GM12878 (cell line): ENCODE results near the gene RAD51. TPM values are rescaled to one million over a fixed set of nuclear protein-coding genes. Genes with fewer than 3 reads are reported as not detected.

Source experiments
- ATF7 ChIP-seq: fragments of 450-650 bp; IDR thresholded peaks from 2 replicates; pipeline ENCODE4 v1.6.1; 2016; ENCODE audit warnings: low read depth, mild to moderate bottlenecking
- BACH1 ChIP-seq: fragments of 450-650 bp; IDR thresholded peaks from 2 replicates; pipeline ENCODE4 v1.6.1; 2017; ENCODE audit warnings: mild to moderate bottlenecking, borderline replicate concordance
- BRCA1 ChIP-seq: IDR thresholded peaks from 2 replicates; pipeline ENCODE4 v1.6.1; 2011; ENCODE audit warnings: low read depth, low read length, improper control_type of control experiment
- CBFB ChIP-seq: IDR thresholded peaks from 2 replicates; pipeline ENCODE4 v1.6.1; 2016; ENCODE audit warnings: antibody characterized with exemption, low read depth
- CREB1 ChIP-seq: IDR thresholded peaks from 2 replicates; pipeline ENCODE4 v1.6.1; 2012; ENCODE audit warnings: low read depth, mild to moderate bottlenecking, inconsistent platforms
- DPF2 ChIP-seq: fragments of 450-650 bp; IDR thresholded peaks from 2 replicates; pipeline ENCODE4 v1.6.1; 2017; ENCODE audit warnings: mild to moderate bottlenecking
- EED ChIP-seq: sonication (generic); IDR thresholded peaks from 2 replicates; pipeline ENCODE4 v1.6.1; 2016; ENCODE audit warnings: antibody characterized with exemption, low read depth
- FOS ChIP-seq: IDR thresholded peaks from 3 replicates; pipeline ENCODE4 v1.6.1; 2011; ENCODE audit warnings: borderline replicate concordance; ENCODE audit not compliant: insufficient read length; ENCODE audit errors: extremely low read depth
- FOXK2 ChIP-seq: fragments of 450-650 bp; IDR thresholded peaks from 2 replicates; pipeline ENCODE4 v1.6.1; 2017; ENCODE audit warnings: mild to moderate bottlenecking, moderate library complexity
- GABPA ChIP-seq: IDR thresholded peaks from 2 replicates; pipeline ENCODE4 v1.6.1; 2014; ENCODE audit warnings: antibody characterized with exemption, low read depth, mild to moderate bottlenecking, inconsistent platforms
- IKZF1 ChIP-seq: fragments of 450-650 bp; conservative IDR thresholded peaks from 2 replicates; pipeline ENCODE4 v1.6.1; 2017; ENCODE audit warnings: antibody characterized with exemption, mild to moderate bottlenecking
- JUNB ChIP-seq: IDR thresholded peaks from 2 replicates; pipeline ENCODE4 v1.6.1; 2016; ENCODE audit warnings: antibody characterized with exemption, mild to moderate bottlenecking
- KDM1A ChIP-seq: fragments of 200-600 bp; sonication (generic); IDR thresholded peaks from 2 replicates; pipeline ENCODE4 v1.6.1; 2016; ENCODE audit warnings: borderline replicate concordance
- MYB ChIP-seq: fragments of 150-350 bp; IDR thresholded peaks from 2 replicates; pipeline ENCODE4 v1.6.1; 2014; ENCODE audit warnings: mild to moderate bottlenecking, low read depth, low read length, borderline replicate concordance
- NBN ChIP-seq: fragments of 450-650 bp; IDR thresholded peaks from 2 replicates; pipeline ENCODE4 v1.6.1; 2016
- NFIC ChIP-seq: IDR thresholded peaks from 2 replicates; pipeline ENCODE4 v1.6.1; 2012; ENCODE audit warnings: low read depth, mild to moderate bottlenecking, inconsistent platforms, low read length, moderate library complexity
- NFYB ChIP-seq: IDR thresholded peaks from 2 replicates; pipeline ENCODE4 v1.6.1; 2011; ENCODE audit warnings: low read depth, mild to moderate bottlenecking, low read length, improper control_type of control experiment, moderate library complexity; ENCODE audit not compliant: insufficient read depth
- PAX5 ChIP-seq: IDR thresholded peaks from 2 replicates; pipeline ENCODE4 v1.6.1; 2011; ENCODE audit warnings: low read depth, low read length, borderline replicate concordance
- RUNX3 ChIP-seq: IDR thresholded peaks from 2 replicates; pipeline ENCODE4 v1.6.1; 2012; ENCODE audit warnings: low read length, inconsistent platforms
- ZZZ3 ChIP-seq: IDR thresholded peaks from 2 replicates; pipeline ENCODE4 v1.6.1; 2011; ENCODE audit warnings: low read depth; ENCODE audit not compliant: control insufficient read depth, insufficient read length
- polyA plus RNA-seq, 11 experiments: library from polyadenylated mRNA; depleted of rRNA in 4 of 11; unstranded in 6 of 11; stranded (reverse) in 5 of 11; fragments of >200 nt; fragmentation: Nextera tagmentation in 4 of 11; fragmentation: Illumina TruSeq in 1 of 11; extraction: Ambion mirVana in 4 of 11; extraction: Trizol in 1 of 11; gene quantifications; 1 replicate in 1 of 11; 2 replicates in 10 of 11; pipeline versions ENCODE4 v1.2.1 to v1.2.3, GENCODE V29; 2011 to 2016; ENCODE audit warnings: inconsistent platforms in 2 of 11, missing spikeins in 2 of 11, low read depth in 1 of 11
- total RNA-seq, 4 experiments: library from RNA; depleted of rRNA in 3 of 4; stranded (reverse); fragments of >200 nt in 3 of 4; fragmentation: Illumina TruSeq in 1 of 4; extraction: Trizol in 1 of 4; gene quantifications; 2 replicates each; pipeline versions ENCODE4 v1.2.1 to v1.2.3, GENCODE V29; 2013 to 2021
- TF ChIP-seq, protein P1 (sequence below): fragments of 150-350 bp; IDR thresholded peaks from 2 replicates; pipeline ENCODE4 v1.6.1; 2014; ENCODE audit warnings: mild to moderate bottlenecking, low read depth, low read length
- TF ChIP-seq, protein P2 (sequence below): fragments of 450-650 bp; IDR thresholded peaks from 2 replicates; pipeline ENCODE4 v1.6.1; 2017; ENCODE audit warnings: mild to moderate bottlenecking, low read depth, inconsistent platforms; ENCODE audit not compliant: poor library complexity, severe bottlenecking
- TF ChIP-seq, protein P3 (sequence below): fragments of 450-650 bp; formaldehyde crosslinking; IDR thresholded peaks from 2 replicates; pipeline ENCODE4 v1.4.0; 2022; ENCODE audit warnings: mild to moderate bottlenecking, moderate library complexity
- TF ChIP-seq, protein P4 (sequence below): IDR thresholded peaks from 2 replicates; pipeline ENCODE4 v1.6.1; 2011; ENCODE audit warnings: mild to moderate bottlenecking, low read depth, low read length, moderate library complexity; ENCODE audit not compliant: insufficient replicate concordance

Gene RAD51
- total and polyA plus RNA-seq, 10 of the 15 experiments (the other 5 are each of a cell fraction or from before 2014, with no cell fraction given): 13.1 to 55.0 (median 30.6) TPM

DNA sequence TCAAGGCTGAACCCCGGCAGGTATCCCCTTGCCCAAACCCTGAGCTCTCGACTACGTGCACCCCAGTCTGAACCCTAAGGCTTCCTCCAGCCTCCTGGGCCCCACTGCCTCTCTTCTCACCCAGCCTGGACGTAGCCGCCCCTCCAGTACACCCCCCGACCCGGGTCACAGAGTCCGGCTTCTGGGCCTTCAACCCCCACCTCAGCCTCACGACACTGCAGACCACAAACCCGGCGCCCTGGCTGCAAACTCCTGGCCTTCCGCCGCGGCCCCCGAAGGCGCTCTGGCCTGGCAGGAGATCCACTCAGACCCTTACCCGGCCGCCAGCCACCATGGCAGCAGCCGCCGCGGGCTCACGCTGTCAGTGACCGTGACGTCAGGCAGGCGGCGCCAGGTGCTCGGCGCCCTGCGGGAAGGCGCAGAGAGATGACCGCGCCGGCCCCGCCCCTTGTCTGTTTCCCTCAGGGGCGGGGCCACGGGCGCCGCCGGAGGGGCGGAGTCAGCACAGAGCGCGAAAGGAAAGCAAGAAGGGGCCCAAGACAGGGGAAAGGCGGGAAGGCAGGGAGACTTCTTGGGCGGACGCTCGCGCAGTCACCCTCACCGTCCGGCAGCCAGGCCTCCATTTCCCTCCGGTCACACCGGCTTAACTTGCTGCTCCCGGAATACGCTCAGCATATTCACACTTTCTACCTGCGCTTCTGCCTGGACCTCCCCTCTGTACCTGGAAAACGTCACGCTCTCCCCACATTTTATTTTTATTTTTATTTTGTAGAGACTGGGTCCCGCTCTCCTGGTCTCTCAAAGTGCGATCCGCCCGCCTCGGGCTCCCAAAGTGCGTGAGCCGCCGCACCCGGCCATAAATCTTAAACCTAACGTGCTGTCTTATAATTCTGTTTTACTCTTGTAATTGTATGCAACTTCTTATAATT, 60.2 kb downstream of the RAD51 start, which contains the start of gene RMDN3 (continued):
- TF ChIP-seq, protein P1, sequence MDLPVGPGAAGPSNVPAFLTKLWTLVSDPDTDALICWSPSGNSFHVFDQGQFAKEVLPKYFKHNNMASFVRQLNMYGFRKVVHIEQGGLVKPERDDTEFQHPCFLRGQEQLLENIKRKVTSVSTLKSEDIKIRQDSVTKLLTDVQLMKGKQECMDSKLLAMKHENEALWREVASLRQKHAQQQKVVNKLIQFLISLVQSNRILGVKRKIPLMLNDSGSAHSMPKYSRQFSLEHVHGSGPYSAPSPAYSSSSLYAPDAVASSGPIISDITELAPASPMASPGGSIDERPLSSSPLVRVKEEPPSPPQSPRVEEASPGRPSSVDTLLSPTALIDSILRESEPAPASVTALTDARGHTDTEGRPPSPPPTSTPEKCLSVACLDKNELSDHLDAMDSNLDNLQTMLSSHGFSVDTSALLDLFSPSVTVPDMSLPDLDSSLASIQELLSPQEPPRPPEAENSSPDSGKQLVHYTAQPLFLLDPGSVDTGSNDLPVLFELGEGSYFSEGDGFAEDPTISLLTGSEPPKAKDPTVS: no peak
- TF ChIP-seq JUNB: no peak
- TF ChIP-seq NFIC: no peak
- TF ChIP-seq GABPA: no peak
- no peak for TF ChIP-seq MYB
- TF ChIP-seq FOS: no peak
- peak; percentile 93 for TF ChIP-seq NBN
- no peak for TF ChIP-seq KDM1A
- TF ChIP-seq NFYB: no peak
- TF ChIP-seq BRCA1: no peak
- no peak for TF ChIP-seq DPF2
- no peak; the same call in 1 of the 2 replicates for TF ChIP-seq FOXK2
- TF ChIP-seq, protein P2, sequence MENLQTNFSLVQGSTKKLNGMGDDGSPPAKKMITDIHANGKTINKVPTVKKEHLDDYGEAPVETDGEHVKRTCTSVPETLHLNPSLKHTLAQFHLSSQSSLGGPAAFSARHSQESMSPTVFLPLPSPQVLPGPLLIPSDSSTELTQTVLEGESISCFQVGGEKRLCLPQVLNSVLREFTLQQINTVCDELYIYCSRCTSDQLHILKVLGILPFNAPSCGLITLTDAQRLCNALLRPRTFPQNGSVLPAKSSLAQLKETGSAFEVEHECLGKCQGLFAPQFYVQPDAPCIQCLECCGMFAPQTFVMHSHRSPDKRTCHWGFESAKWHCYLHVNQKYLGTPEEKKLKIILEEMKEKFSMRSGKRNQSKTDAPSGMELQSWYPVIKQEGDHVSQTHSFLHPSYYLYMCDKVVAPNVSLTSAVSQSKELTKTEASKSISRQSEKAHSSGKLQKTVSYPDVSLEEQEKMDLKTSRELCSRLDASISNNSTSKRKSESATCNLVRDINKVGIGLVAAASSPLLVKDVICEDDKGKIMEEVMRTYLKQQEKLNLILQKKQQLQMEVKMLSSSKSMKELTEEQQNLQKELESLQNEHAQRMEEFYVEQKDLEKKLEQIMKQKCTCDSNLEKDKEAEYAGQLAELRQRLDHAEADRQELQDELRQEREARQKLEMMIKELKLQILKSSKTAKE: no peak
- peak; percentile 100 for TF ChIP-seq CREB1
- TF ChIP-seq RUNX3: peak; percentile 75
- no peak for TF ChIP-seq ZZZ3
- TF ChIP-seq, protein P3, sequence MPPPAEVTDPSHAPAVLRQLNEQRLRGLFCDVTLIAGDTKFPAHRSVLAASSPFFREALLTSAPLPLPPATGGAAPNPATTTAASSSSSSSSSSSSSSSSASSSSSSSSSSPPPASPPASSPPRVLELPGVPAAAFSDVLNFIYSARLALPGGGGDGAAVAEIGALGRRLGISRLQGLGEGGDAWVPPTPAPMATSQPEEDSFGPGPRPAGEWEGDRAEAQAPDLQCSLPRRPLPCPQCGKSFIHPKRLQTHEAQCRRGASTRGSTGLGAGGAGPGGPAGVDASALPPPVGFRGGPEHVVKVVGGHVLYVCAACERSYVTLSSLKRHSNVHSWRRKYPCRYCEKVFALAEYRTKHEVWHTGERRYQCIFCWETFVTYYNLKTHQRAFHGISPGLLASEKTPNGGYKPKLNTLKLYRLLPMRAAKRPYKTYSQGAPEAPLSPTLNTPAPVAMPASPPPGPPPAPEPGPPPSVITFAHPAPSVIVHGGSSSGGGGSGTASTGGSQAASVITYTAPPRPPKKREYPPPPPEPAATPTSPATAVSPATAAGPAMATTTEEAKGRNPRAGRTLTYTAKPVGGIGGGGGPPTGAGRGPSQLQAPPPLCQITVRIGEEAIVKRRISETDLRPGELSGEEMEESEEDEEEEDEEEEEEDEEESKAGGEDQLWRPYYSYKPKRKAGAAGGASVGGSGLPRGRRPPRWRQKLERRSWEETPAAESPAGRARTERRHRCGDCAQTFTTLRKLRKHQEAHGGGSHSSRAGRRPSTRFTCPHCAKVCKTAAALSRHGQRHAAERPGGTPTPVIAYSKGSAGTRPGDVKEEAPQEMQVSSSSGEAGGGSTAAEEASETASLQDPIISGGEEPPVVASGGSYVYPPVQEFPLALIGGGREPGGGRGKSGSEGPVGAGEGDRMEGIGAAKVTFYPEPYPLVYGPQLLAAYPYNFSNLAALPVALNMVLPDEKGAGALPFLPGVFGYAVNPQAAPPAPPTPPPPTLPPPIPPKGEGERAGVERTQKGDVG (CRISPR knock-in tag): no peak
- TF ChIP-seq EED: no peak
- TF ChIP-seq PAX5: no peak; the same call in 1 of the 2 replicates
- peak; percentile 64 for TF ChIP-seq IKZF1
- peak; percentile 49; the same call in 1 of the 2 replicates for TF ChIP-seq ATF7
- 0 out of 2 replicates have a peak, but pooled peaks have one; percentile 36 for TF ChIP-seq BACH1
- TF ChIP-seq, protein P4, sequence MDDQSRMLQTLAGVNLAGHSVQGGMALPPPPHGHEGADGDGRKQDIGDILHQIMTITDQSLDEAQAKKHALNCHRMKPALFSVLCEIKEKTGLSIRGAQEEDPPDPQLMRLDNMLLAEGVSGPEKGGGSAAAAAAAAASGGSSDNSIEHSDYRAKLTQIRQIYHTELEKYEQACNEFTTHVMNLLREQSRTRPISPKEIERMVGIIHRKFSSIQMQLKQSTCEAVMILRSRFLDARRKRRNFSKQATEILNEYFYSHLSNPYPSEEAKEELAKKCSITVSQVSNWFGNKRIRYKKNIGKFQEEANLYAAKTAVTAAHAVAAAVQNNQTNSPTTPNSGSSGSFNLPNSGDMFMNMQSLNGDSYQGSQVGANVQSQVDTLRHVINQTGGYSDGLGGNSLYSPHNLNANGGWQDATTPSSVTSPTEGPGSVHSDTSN: peak; percentile 3
- 0 out of 2 replicates have a peak, but pooled peaks have one; percentile 19 for TF ChIP-seq CBFB
